Measurements from ENCODE around the gene USP25. TPM values are rescaled to one million over a fixed set of nuclear protein-coding genes. Genes with fewer than 3 reads are reported as not detected.
"Not testable (repeated sequence)": the region's sequence is repeated elsewhere in the genome, so short reads cannot be mapped to it uniquely, and the experiment has no call there.

USP25 gene
- total RNA-seq, 2 donors from 2014 or later, result 44.2 to 48.6 TPM

GRCh38 chr21:15730484-15731242 lies 881 bp downstream of the USP25 start:
- intact Hi-C loops (cut with DNase I), result no loop called here
- DNase-seq (ENCODE audit: low spot score), result peak; percentile 55

GRCh38 chr21:15731243-15731613 lies 1.4 kb downstream of the USP25 start:
- no peak for DNase-seq (ENCODE audit: low spot score)
- intact Hi-C loops (cut with DNase I), result no loop called here

GRCh38 chr21:15732290-15732995 lies 2.7 kb downstream of the USP25 start:
- intact Hi-C loops (cut with DNase I), result no loop called here
- DNase-seq (ENCODE audit: low spot score), result no peak

GRCh38 chr21:15732996-15733329 lies 3.2 kb downstream of the USP25 start:
- intact Hi-C loops (cut with DNase I), result no loop called here
- DNase-seq (ENCODE audit: low spot score), result no peak

GRCh38 chr21:15735409-15735808 lies 5.6 kb downstream of the USP25 start:
- no peak for DNase-seq (ENCODE audit: low spot score)
- intact Hi-C loops (cut with DNase I), result no loop called here

GRCh38 chr21:15735931-15736330 lies 6.1 kb downstream of the USP25 start:
- DNase-seq (ENCODE audit: low spot score); intact Hi-C loops (cut with DNase I): not testable (repeated sequence)

- intact Hi-C loops (cut with DNase I); DNase-seq (ENCODE audit: low spot score): not testable (repeated sequence)
Measured at GRCh38 chr21:15738779-15739178, 9.0 kb downstream of the USP25 start.

- no peak for DNase-seq (ENCODE audit: low spot score)
- intact Hi-C loops (cut with DNase I), result no loop called here
Measured at GRCh38 chr21:15740383-15740782, 10.6 kb downstream of the USP25 start.

- intact Hi-C loops (cut with DNase I), result no loop called here
- no peak for DNase-seq (ENCODE audit: low spot score)
Measured at GRCh38 chr21:15741510-15741909, 11.7 kb downstream of the USP25 start.

- intact Hi-C loops (cut with DNase I), result no loop called here
- DNase-seq (ENCODE audit: low spot score), result no peak
Measured at GRCh38 chr21:15742052-15742670, 12.4 kb downstream of the USP25 start.

GRCh38 chr21:15742694-15743093 lies 12.9 kb downstream of the USP25 start:
- no peak for DNase-seq (ENCODE audit: low spot score)
- intact Hi-C loops (cut with DNase I), result no loop called here

GRCh38 chr21:15743593-15743992 lies 13.8 kb downstream of the USP25 start:
- DNase-seq (ENCODE audit: low spot score), result no peak
- intact Hi-C loops (cut with DNase I), result no loop called here

- no peak for DNase-seq (ENCODE audit: low spot score)
- intact Hi-C loops (cut with DNase I), result no loop called here
Measured at GRCh38 chr21:15744926-15745325, 15.1 kb downstream of the USP25 start.

GRCh38 chr21:15748586-15748985 lies 18.8 kb downstream of the USP25 start:
- no peak for DNase-seq (ENCODE audit: low spot score)
- intact Hi-C loops (cut with DNase I), result no loop called here

- intact Hi-C loops (cut with DNase I), result no loop called here
Measured at GRCh38 chr21:15749082-15749860, 19.5 kb downstream of the USP25 start.

GRCh38 chr21:15749861-15750159 lies 20.0 kb downstream of the USP25 start:
- intact Hi-C loops (cut with DNase I), result no loop called here
- no peak for DNase-seq (ENCODE audit: low spot score)

More at GRCh38 chr21:15749082-15749860, 19.5 kb downstream of the USP25 start:
- no peak for DNase-seq (ENCODE audit: low spot score)

- intact Hi-C loops (cut with DNase I), result no loop called here
- no peak for DNase-seq (ENCODE audit: low spot score)
Measured at GRCh38 chr21:15751037-15751436, 21.3 kb downstream of the USP25 start.

- intact Hi-C loops (cut with DNase I), result no loop called here
- no peak for DNase-seq (ENCODE audit: low spot score)
Measured at GRCh38 chr21:15751546-15751945, 21.8 kb downstream of the USP25 start.

GRCh38 chr21:15752763-15753407 lies 23.1 kb downstream of the USP25 start:
- DNase-seq (ENCODE audit: low spot score), result no peak
- intact Hi-C loops (cut with DNase I), result no loop called here

GRCh38 chr21:15753741-15754140 lies 24.0 kb downstream of the USP25 start:
- intact Hi-C loops (cut with DNase I), result no loop called here
- DNase-seq (ENCODE audit: low spot score), result no peak
